ENCODE measurements around the gene ACTN1. TPM values are rescaled to one million over a fixed set of nuclear protein-coding genes. Genes with fewer than 3 reads are reported as not detected.

The ACTN1 gene
- polyA plus RNA-seq, 1 of the 3 experiments (the other 2 are of a cell fraction): 319 TPM

GRCh38 chr14:68971411-68972035, 7.6 kb downstream of the ACTN1 start:
- Histone ChIP-seq H2AFZ (ENCODE audit: low read depth) (no peak overlapping the region), H3K9ac (no peak overlapping the region), H3K79me2 (ENCODE audit: insufficient read depth) (peaks cover 100% of the 10 kb centered on the region), H3K9me2 (no peaks in the 10 kb centered on the region), H3K27me3 (ENCODE audit: insufficient read depth) (no peaks in the 10 kb centered on the region), H3K4me1 (ENCODE audit: control insufficient read depth in 1 of 2, insufficient read depth in 2 of 2, low read depth in 1 of 2, low read length in 1 of 2) (peaks cover 45 to 92% of the 10 kb centered on the region in 2 experiments), H4K20me1 (ENCODE audit: insufficient read depth) (peaks cover 100% of the 10 kb centered on the region), H3F3A (replicated peaks; ENCODE audit: insufficient read depth) (peaks cover 29% of the 10 kb centered on the region), H3K4me2 (peak overlapping the region; percentile 7; the same call in 1 of the 2 replicates), H3K9me3 (no peaks in the 10 kb centered on the region), H3K27ac (ENCODE audit: low read depth in 2 of 2, low read length in 1 of 2) (peak overlapping the region in 1 of 2 experiments; percentile 46; a peak in 2 of 4 replicates), H3K4me3 (ENCODE audit: low read depth in 2 of 2, low read length in 1 of 2) (no peak overlapping the region), H3K36me3 (replicated peaks in 1 of 2; ENCODE audit: control insufficient read depth in 1 of 2, insufficient read depth in 2 of 2, low read length in 1 of 2) (peaks cover 42 to 46% of the 10 kb centered on the region in 2 experiments)
- WGBS (ENCODE audit: low lambda C conversion rate): 93% methylated on average over 7 of the region's 9 CpGs
- TF ChIP-seq EP300 (IDR thresholded peaks at IDR 0.05; ENCODE audit: borderline replicate concordance in 1 of 2, low read depth in 1 of 2, low read length in 1 of 2) (no peak), ZBTB33 (IDR thresholded peaks at IDR 0.05; ENCODE audit: borderline replicate concordance, low read depth) (no peak), SIN3A (IDR thresholded peaks at IDR 0.05; ENCODE audit: borderline replicate concordance, low read depth, low read length) (no peak), ELF1 (IDR thresholded peaks at IDR 0.05) (no peak), FOXJ3 (CRISPR knock-in tag; IDR thresholded peaks at IDR 0.05) (no peak)
- ChIA-PET CTCF (no interaction called here), POLR2A (no interaction called here)
- DNase-seq: no peak

- Histone ChIP-seq H3K79me2 (ENCODE audit: insufficient read depth) (peaks cover 100% of the 10 kb centered on the region), H3K27ac (ENCODE audit: low read depth in 2 of 2, low read length in 1 of 2) (peak overlapping the region; percentile 46 to 78; a peak in 2 of 4 replicates), H3K27me3 (ENCODE audit: insufficient read depth) (no peaks in the 10 kb centered on the region), H3K36me3 (replicated peaks in 1 of 2; ENCODE audit: control insufficient read depth in 1 of 2, insufficient read depth in 2 of 2, low read length in 1 of 2) (peaks cover 42 to 46% of the 10 kb centered on the region in 2 experiments), H3K9ac (no peak overlapping the region), H4K20me1 (ENCODE audit: insufficient read depth) (peaks cover 100% of the 10 kb centered on the region), H3F3A (replicated peaks; ENCODE audit: insufficient read depth) (peaks cover 33% of the 10 kb centered on the region), H2AFZ (ENCODE audit: low read depth) (no peak overlapping the region), H3K4me2 (0 out of 2 replicates have a peak overlapping the region, but pooled peaks have one; percentile 53), H3K4me3 (ENCODE audit: low read depth in 2 of 2, low read length in 1 of 2) (no peak overlapping the region), H3K9me3 (no peaks in the 10 kb centered on the region), H3K4me1 (ENCODE audit: control insufficient read depth in 1 of 2, insufficient read depth in 2 of 2, low read depth in 1 of 2, low read length in 1 of 2) (peaks cover 44 to 90% of the 10 kb centered on the region in 2 experiments), H3K9me2 (no peaks in the 10 kb centered on the region)
- DNase-seq: no peak
- CTCF ChIA-PET: no interaction called here
- WGBS (ENCODE audit: low lambda C conversion rate): 78% methylated on average over 5 of the region's 5 CpGs
- POLR2A ChIA-PET: no interaction called here
- TF ChIP-seq PBX3 (IDR thresholded peaks at IDR 0.05) (no peak), FOXJ3 (CRISPR knock-in tag; IDR thresholded peaks at IDR 0.05) (no peak), EZH2phosphoT487 (IDR thresholded peaks at IDR 0.05; ENCODE audit: borderline replicate concordance, low read depth) (no peak), MXI1 (IDR thresholded peaks at IDR 0.05; ENCODE audit: low read depth, low read length) (no peak), JUND (IDR thresholded peaks at IDR 0.05) (no peak), MAX (IDR thresholded peaks at IDR 0.05; ENCODE audit: low read depth) (no peak), MEF2A (IDR thresholded peaks at IDR 0.05; ENCODE audit: borderline replicate concordance, low read depth) (no peak), TAF1 (IDR thresholded peaks at IDR 0.05; ENCODE audit: borderline replicate concordance, low read depth, low read length) (no peak), ELF1 (IDR thresholded peaks at IDR 0.05) (no peak), RAD21 (IDR thresholded peaks at IDR 0.05; ENCODE audit: low read length) (no peak), IRF3 (IDR thresholded peaks at IDR 0.05; ENCODE audit: low read depth, low read length) (no peak), POLR2AphosphoS5 (IDR thresholded peaks at IDR 0.05; ENCODE audit: low read depth, low read length) (no peak), TCF12 (IDR thresholded peaks at IDR 0.05) (no peak), TEAD4 (IDR thresholded peaks at IDR 0.05; ENCODE audit: borderline replicate concordance, insufficient read depth) (no peak), NRF1 (IDR thresholded peaks at IDR 0.05; ENCODE audit: low read depth, low read length) (no peak), CHD2 (IDR thresholded peaks at IDR 0.05; ENCODE audit: low read length, partially characterized antibody) (no peak), FOXM1 (IDR thresholded peaks at IDR 0.05; ENCODE audit: low read depth) (no peak), GABPA (IDR thresholded peaks at IDR 0.05; ENCODE audit: low read depth) (no peak)
These were observed 8.4 kb downstream of the ACTN1 start for GRCh38 chr14:68970736-68971135.
